Right lobe of liver (tissue), 4 donors: ENCODE data around the gene LRIT3.

Source experiments
- CTCF ChIP-seq, 4 donors: fragments of 200-600 bp in 3 of 4; fragments of 450-650 bp in 1 of 4; IDR thresholded peaks; one replicate each; pipeline versions ENCODE4 v1.5.1 to v1.8.0; 2016 to 2022; ENCODE audit warnings: antibody characterized with exemption in 4 of 4, mild to moderate bottlenecking in 2 of 4
- POLR2A ChIP-seq: fragments of 450-650 bp; IDR thresholded peaks from one replicate; pipeline ENCODE4 v1.6.1; 2017; ENCODE audit warnings: antibody characterized with exemption, mild to moderate bottlenecking
- donor health status: DM: no; HTN: no; CAD: no.
- donor health status: DM: no; HTN: no; CAD: no.
- donor health status: DM: no; HTN: yes; CAD: no.

DNA sequence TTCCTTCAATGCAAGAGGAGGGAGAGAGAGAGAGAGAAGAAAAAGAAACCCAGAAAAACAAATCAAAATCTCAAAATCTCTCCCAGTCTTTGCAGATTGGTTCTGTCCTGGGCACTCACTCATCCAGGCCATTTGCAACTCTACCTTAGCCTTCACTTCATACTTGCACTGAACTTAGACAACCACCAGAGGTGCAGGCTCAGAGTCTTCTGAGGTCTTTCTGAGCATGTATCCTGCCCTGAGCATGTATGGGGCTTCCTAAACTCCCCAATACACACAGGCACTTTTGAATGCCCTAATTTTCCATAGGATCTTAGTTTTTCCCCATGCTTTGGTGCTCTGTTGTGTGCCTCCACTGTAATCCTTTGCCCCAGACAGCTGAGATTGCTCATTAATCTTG lies 49.0 kb upstream of the LRIT3 start:
- no peak for TF ChIP-seq CTCF (IDR thresholded peaks at IDR 0.05)
- no peak for TF ChIP-seq POLR2A
